GM18861 (cell line): Measurements from ENCODE around the gene TAF1D.
A peak's percentile ranks its signal among the peaks of the same experiment; 100 is the strongest.
"Not testable (repeated sequence)": the region's sequence is repeated elsewhere in the genome, so short reads cannot be mapped to it uniquely, and the experiment has no call there.

Source experiments
- ATAC-seq: cut with Tn5 transposase; IDR thresholded peaks from one replicate; pipeline ENCODE4 v1.9.1; 2021; ENCODE audit not compliant: unreplicated experiment

Gene TAF1D, protein sequence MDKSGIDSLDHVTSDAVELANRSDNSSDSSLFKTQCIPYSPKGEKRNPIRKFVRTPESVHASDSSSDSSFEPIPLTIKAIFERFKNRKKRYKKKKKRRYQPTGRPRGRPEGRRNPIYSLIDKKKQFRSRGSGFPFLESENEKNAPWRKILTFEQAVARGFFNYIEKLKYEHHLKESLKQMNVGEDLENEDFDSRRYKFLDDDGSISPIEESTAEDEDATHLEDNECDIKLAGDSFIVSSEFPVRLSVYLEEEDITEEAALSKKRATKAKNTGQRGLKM

DNA sequence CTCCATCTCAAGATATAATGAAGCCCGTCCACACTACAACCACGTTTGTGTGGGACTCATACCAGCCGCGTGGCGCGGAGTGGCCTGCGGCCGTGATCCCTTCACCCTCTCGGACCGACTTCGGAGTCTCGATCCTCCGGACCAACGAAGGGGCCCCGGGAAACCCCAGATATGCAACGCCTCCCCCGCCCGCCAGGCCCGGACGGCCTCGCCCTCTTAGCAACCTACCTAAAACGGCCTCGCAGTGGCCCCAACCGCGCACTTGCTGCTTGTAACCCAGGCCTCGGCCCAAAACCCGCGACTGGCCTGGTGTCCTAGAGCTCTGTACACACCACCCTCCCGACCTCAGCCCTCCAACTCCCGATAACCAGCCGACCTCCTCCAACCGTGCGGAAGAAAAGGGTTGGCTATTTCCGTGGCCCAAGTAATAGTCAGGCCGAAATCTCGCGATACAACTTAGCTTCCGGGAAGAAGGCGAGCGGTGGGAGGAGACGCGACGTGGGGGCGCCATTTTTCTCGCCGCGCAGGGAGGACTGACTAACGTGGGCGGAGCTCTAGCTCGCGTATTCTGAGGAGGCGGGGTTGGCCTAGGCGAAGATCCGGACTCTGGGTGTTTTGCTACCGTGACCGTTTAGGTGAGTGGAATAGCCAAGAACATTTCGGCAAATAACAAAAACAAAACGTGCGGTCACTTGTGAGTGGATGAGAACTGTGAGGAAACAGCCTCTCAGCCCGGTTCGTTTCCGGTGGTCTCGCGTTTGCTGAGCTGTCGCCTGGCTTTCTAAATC is at the start of gene TAF1D, which contains the start of gene C11orf54:
Gene TAF1D (minus strand): TSS at position 402 of the 788 bp plus-strand sequence. CDS start 2,191 bp downstream, outside the sequence.
Gene C11orf54 (plus strand): TSS at position 579 of the 788 bp plus-strand sequence. CDS start 5,722 bp downstream, outside the sequence.
- peak; percentile 70 for ATAC-seq

DNA sequence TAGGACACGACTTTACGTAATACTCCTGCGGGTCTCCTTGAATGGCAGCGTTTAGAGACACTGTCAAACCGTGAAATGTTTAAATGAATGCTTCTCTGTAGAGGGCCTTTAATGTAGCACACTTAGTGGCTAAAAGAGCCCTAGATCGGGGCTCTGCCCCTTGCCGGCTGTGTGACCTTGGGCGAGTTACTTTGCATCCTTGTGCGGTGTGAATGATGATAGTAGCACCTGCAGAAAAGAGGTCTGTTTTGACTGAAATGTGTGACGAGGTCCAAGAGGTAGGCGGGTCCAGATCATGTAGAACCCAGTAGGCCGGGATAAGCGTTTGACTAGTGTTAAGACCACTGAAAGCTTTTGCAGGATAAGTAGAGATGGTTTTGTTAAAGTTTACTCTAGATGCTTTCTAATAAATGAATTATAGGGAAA is 43.7 kb upstream of the TAF1D start:
- peak; percentile 23 for ATAC-seq

DNA sequence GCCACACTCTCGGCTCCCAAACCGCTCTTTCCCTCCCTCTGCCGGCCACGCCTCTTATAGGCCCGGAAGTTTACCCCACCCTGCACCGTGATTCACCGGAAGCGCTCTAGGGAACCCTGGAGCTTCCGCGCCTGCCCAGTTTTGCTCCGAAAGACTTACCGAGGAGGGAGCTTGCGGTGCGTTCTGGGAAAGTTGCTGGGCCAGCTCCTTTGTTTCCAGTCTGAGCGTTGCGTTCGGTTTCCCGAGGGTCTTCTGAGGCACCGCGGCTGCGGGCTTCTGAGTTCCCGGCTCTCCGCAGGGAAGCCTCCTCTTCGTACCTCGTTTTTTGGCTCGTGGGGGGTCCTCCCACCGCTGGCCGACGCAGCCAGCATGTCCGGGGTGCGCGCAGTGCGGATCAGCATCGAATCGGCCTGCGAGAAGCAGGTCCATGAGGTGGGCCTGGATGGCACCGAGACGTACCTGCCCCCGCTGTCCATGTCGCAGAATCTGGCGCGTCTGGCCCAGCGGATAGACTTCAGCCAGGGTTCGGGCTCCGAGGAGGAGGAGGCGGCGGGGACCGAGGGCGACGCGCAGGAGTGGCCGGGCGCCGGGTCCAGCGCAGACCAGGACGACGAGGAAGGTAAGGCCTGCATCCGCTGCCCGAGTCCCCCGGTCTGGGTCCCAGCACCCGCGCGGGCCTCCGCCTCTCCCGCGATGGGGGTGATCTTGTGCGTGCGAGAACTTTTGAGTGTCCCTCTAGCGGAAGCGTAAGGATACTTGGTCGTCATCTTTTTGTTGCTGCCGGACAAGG is 43.0 kb upstream of the TAF1D start, which contains the start of gene MED17:
Gene MED17 (plus strand): TSS at position 138 of the 790 bp plus-strand sequence. CDS start 232 bp downstream, at position 370.
- peak; percentile 91 for ATAC-seq

DNA sequence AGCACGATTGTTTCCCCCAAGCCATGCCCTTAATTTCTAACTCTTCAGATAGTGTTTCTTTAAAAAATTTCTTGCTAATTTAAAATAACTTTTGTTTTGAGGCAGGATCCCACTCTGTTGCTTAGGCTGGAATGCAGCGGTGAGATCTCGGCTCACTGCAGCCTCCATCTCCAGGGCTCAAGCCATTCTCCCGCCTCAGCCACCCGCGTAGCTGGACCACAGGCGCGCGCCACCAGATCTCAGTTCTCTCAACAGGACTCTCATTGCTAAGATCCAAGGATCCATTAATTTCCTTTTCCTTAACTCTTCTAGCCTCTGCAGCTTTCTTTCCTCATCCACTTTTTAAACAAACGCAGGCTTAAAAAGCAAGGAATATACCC is 42.5 kb upstream of the TAF1D start:
- peak; percentile 28 for ATAC-seq

DNA sequence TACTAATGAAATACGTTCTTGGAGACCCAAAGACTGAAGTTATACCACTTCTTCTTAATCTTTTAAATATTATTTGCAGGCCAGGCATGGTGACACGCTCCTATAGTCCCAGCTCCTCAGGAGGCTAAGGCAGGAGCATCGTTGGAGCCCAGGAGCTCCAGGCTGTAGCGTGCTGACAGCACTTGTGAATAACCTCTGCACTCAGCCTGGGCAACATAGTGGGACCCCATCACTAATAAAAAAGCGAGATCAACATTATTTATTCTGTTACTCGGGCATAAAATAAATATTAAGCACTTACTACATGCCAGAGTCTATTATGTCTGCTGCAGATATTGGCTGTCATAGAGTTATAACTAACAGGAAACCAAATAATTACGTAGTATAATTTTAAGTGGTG is 42.1 kb upstream of the TAF1D start:
- ATAC-seq: no peak

DNA sequence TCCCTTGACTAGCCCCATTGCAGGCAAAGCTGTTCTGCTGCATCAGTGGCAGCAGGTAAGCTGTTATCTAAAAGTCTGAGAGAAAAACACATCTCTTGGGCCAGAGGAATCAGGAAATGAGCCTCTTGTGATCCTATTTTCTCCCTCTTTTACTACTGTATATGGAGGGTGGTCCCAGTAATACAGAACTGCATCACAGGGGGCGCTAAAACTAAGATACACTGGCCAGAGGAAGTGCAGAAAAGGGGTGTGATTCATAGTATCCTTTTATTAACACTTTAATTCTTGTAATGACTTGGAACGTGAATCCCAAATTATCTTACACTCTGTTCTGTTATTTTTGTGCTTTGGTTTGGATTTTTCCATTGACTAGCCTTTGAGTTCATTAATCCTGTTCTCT is 34.0 kb upstream of the TAF1D start:
- ATAC-seq: no peak

DNA sequence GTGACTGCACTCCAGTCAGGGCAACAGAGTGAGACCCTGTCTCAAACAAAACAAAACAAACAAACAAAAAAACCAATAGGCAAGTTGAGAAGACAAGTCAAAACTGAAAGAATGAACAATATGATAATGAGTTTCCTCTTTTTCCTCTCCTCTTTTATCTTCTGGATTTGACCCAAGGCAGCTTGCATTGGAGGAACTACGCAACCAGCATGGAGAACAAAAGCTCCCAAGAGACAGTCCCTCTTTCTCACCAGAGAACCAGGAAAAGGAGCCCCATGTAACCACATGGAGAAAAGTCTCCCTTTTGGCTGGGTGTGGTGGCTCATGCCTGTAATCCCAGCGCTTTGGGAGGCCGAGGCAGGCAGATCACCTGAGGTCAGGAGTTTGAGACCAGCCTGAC is 33.3 kb upstream of the TAF1D start:
- not testable (repeated sequence) for ATAC-seq

DNA sequence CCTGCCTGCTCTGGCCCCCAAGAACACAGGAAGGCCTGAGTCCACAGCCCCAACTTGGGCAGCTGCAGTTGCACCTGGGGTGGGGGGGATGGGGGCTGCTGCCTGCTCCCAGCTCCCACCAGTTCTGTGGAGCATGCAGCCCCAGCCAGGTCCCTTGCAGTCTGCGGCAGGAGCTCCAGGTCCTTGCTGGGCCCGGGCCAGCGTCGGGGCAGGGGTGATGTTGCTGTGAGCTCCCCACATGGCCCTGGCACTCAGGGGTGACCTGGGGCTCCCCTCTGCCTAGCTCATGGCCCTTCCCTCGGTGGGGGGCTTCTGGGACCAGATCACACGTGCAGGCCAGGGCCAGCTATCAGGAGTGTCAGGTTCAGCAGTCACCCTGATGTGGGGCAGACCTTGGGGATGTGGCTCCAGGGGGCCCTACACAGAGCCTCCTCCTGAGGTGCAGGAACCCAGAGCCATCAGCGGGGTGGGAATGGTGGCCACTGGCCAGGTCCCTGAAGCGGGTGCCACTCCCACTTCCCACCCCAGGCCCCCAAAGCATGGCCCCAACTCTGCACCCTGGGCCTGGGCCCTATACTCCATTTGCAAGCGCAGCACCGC is 32.4 kb upstream of the TAF1D start:
- ATAC-seq: no peak

DNA sequence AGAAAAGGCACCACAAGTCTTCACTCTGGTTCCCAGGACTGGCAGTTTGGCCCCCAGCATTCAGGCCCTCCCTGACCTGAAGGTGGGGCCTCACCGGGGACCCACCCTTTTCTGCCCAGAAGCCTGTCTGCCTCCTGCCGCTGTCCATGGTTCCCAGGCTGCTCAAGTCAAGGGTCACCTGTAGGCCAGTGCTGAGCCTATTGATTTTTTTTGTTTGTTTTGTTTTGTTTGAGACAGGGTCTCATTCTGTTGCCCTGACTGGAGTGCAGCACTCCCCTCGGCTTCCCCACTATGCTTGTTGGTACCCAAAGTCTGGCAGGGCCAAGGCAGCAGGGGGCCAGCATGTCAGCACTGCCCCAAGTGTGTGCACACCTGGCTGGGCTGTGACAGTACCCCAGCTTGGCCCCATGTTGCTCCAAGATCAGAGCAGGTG is 31.8 kb upstream of the TAF1D start:
- no peak for ATAC-seq

DNA sequence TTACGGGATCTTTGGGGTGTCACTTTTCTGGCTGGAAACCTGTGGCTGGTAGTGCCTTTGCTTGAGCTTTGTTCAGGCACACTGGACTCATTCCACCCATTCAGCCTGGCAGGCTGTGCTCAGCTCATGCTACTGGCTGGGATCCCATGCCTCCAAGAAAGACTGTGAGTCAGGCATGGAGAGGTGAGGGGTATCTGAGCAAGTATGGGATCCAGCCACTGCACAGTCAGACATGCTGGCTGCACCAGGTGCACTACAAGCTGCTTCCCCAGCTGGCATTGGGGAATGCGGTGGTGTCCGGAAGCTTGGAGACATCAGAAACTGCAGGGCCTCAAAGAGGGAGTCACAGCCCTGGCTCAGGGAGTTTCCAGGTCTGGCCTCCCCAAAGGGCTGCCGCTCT is 30.8 kb upstream of the TAF1D start:
- no peak for ATAC-seq

DNA sequence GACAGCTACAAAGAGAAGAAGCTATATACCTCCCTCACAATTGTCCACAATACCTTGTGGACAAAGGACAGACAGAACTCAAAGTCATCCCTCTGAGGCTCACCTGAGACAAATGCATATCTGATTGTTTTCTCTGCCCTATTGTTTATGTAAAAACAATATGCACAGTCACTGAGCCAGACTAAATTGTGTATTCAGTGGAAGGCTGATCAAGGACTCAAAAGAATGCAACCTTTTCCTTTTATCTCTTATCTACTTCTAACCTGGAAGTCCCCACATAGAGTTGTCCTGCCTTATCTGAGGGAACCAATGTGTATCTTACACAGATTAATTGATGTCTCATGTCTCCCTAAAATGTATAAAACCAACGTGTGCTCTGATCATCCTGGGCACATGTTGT is 28.9 kb upstream of the TAF1D start:
- ATAC-seq: no peak

DNA sequence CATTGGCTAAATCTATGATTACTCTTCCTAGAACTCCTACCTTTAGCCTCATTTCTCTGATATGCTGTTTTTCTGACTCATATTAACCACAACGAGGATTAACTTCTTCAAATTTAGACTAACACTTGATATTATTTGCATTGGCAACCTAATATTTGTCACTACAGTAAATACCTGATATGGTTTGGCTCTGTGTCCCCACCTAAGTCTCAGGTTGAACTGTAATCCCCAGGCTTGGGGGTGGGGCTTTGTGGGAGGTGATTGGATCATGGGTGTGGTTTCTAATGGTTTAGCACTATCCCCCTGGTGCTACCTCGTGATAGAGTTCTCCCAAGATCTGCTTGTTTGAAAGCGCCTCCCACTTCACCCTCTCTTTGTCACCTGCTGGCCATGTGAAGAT is 25.7 kb upstream of the TAF1D start:
- no peak for ATAC-seq

DNA sequence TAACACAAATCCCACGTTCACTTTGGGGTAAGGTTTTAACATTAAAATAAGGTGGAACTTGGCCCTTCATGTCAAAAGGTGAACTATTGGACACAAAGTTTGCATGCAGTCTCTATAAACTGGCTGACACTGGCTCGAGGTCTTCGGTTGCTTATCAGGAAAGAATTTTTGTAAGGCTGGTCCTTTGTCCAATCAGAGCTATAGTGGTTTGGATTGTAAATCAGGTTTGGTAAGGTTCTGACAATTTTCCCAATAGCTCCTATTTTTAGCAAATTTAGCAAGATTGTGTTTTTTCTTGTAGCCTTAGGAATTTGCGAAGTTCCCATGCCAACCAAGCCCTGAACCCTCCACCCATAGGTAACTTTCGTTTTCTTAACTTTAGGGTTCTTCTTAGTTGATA is 25.2 kb upstream of the TAF1D start:
- ATAC-seq: no peak

DNA sequence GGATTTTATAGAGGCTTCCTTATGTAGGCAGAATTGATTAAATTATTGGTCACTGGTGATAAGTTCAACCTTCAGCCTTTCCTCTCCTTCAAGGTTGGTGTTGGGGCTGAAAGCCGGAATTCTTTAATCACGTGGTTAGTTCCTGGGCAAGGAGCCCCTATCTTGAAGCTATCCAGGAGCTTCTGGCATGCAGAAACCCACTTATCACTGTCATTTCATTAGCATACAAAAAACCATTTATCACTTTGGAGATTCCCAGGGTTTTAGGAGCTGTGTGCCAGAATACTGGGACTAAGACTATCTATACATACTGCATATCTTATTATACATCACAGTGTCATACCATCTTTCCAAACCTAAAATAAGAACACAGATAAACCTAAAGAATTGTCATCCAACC is 24.3 kb upstream of the TAF1D start:
- no peak for ATAC-seq

DNA sequence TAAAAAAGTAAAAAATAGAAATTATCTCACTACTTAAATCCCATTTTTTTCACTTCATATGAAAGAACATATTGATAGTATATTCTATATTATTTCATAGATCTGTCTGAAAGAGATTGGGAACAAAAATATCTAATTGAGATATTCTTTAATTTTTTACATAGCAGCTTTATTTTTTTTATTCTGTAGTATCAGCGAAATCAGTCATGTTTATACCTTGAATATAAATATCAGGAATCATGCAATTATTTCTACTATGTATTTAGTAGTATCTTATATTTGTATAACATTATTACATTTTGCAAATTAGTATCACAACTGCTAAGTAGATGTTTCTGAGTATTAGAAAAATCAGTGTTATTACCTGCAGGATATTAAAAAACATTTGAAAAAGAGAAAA is 20.6 kb upstream of the TAF1D start:
- no peak for ATAC-seq

DNA sequence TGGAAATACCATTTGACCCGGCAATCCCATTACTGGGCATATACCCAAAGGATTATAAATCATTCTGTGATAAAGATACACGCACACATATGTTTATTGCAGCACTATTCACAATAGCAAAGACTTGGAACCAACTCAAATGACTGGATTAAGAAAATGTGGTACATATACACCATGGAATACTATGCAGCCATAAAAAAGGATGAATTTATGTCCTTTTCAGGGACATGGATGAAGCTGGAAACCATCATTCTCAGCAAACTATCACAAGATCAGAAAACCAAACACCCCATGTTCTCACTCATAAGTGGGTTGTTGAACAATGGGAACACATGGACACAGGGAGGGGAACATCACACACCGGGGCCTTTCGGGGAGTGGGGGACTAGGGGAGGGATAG is 17.8 kb upstream of the TAF1D start:
- not testable (repeated sequence) for ATAC-seq

DNA sequence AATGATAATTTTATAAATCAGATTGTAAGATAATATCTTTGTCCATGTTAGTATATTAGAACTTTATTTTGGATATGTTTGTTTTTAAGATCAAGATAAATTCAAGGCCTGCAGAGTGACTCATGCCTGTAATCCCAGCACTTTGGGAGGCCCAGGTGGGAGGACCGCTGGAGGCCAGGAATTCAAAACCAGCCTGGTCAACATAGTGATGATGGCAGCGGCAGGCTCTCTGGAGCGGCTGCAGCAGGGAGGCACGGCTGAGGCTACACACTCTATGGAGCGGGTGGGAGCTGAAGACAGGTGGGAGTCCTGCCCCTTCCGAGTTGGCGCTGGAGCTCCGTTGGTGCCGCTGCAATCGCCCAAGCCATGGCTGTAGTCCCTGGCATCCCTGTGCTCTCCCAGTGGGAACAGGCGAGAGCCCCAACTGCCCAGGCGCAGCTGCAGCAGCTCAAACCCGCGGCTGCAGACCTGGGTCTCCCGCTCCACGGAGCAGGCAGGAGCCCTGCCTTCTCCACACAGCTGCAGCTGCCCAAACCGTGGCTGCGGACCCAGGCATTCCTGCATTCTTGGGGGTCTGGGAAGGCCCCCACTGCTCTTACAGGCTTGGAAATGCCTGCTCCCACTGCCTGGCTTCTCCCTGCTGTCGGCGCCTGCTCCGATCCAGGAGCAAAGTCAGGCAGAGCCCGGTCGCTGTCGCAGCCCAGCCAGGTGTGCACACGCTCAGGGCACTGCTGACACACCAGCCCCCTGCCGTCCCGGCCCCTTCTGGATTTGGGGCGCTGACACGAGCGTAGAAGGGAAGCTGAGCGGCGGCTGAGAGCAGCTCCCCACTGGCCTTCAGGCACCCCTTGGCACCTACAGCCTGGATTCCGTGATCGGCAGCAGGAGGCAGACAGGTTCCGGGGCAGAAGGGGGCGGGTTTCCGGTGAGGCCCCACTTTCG is 16.9 kb upstream of the TAF1D start:
- ATAC-seq: no peak

DNA sequence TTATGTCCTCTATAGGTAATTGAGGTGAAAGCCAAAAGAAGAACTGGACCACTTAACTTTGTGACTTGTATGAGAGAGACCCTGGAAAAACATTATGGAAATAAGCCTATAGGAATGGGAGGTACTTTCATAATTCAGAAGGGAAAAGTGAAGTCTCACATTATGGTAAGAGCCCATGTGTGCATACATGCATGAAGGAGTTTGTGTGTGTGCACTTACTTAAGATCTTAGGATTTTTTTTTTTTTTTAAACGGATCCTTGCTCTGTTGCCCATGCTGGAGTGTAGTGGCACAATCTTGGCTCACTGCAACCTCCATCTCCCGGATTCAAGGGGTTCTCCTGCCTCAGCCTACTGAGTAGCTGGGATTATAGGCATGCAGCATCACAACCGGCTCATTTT is 16.0 kb upstream of the TAF1D start:
- ATAC-seq: no peak

DNA sequence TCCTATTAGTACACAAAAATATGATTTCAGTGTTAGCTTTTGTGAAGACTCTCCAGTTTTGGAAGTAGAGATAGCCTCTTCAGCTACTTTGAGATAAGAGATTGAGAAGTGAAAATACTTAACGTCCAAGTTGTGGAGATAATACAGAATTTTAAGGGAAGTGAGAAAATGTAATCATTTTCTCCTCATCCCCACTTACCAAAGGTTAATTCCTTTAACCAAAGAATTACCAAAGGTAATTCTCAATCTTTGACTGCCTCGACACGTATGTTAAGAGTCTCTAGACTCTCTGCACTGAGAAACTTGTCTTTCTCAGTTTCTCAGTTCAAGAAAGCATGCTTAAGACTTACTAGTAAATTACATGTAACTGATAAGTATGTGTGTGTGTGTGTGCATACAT is 15.5 kb upstream of the TAF1D start:
- no peak for ATAC-seq

DNA sequence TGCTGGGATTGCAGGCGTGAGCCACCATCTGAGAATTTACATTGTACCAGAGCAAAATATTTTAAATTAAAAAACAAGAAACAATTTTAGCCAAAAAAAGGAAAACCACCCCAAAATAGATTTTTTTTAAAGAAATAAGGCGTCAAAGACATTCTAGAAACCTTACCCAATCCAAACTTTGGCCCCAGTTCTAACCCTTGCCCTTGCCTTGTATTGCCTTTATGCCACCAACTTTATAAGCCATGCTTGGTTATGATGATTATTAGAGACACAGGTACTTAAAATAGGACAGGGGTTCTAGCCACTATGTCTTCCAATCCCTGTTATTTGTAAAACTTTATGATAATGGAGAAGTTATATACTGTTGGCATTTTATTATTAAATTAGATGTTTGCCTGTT is 11.9 kb upstream of the TAF1D start:
- no peak for ATAC-seq
